DOHH2 (cell line): ENCODE measurements around the gene PSMC4.

Source experiments
- CTCF ChIP-seq: fragments of 200-600 bp; sonication (generic); IDR thresholded peaks from one replicate; pipeline ENCODE4 v1.5.1; 2014; ENCODE audit warnings: antibody characterized with exemption, mild to moderate bottlenecking, low read depth, low read length; ENCODE audit not compliant: poor library complexity, severe bottlenecking
- EZH2phosphoT487 ChIP-seq: fragments of 200-600 bp; sonication (generic); IDR thresholded peaks from 2 replicates; pipeline ENCODE4 v1.6.1; 2017; ENCODE audit warnings: borderline replicate concordance, mild to moderate bottlenecking, antibody characterized with exemption, low read length, moderate library complexity, mixed read lengths

- TF ChIP-seq CTCF, result no peak
- no peak for TF ChIP-seq EZH2phosphoT487
These were observed 16.2 kb downstream of the PSMC4 start for GRCh38 chr19:39987167-39987566.
